ENCODE measurements around the gene GCSAM.

GRCh38 chr3:112127522-112128494, 5.2 kb downstream of the GCSAM start:
- no peak for TF ChIP-seq CTCF (conservative IDR thresholded peaks at IDR 0.05; ENCODE audit: low read depth, low read length)
- TF ChIP-seq EZH2 (IDR thresholded peaks at IDR 0.05; ENCODE audit: borderline replicate concordance, low read depth, low read length, poor library complexity, severe bottlenecking): no peak
